Activated CD8-positive, alpha-beta memory T cell treated with anti-CD3 and anti-CD28 coated beads for 36 hours (primary cell): Measurements from ENCODE around the gene PCBP4. TPM values are rescaled to one million over a fixed set of nuclear protein-coding genes. Genes with fewer than 3 reads are reported as not detected.

Experiments used
- CTCF ChIA-PET: fragments of 350-600 bp; sonication (Branson Sonifier 250); formaldehyde crosslinking; loops from one replicate; lab custom pipeline; 2021; ENCODE audit warnings: antibody characterized with exemption; lab: Charles Lee
- POLR2A ChIA-PET: fragments of 350-600 bp; sonication (Branson Sonifier 250); formaldehyde crosslinking; loops from one replicate; lab custom pipeline; 2021; ENCODE audit warnings: antibody characterized with exemption; lab: Charles Lee
- total RNA-seq, 2 experiments: library from RNA; stranded (reverse); gene quantifications; one replicate each; pipeline ENCODE4 v1.2.3, GENCODE V29; 2021

The PCBP4 gene
- total RNA-seq: 10 to 100 TPM; 10.4 to 10.9 TPM

DNA sequence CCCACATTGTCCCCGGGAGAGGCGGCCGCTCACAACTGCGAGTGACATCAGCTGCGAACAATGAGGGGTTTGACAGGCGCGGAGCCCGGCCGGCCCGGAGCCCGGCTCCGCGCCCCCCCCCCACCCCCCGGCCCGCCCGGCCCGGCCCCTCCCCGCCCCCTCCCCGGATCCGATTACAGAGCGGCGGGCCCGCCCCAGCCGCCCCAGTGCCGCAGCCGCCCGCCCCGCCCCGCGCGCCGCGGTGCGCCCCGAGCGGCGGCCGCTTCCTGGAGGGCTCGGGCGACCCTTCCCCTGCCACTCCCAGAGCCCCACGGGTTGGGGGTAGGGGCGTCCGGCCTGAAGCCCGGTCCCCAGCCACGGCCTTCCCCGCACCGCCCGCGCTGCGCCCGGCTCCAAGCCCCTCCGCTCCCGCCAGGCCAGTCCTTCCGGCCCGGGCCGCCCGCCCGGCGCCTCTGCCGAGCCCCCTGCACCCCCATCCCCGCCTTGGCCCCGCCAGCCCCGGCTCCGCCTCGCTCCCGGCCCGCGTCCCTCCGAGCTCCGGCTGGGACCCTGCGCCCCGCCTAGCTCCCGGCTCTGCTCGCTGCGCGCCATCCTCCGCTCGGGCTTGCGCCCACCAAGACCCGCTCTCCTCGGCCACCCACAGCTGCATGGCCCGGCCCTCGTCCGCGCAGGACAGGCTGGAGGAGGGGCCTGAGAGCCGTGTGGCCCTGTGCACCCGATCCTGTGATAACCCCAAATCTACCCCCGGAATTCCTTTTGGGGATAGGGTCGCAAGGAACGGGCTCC is at the start of gene PCBP4:
Gene PCBP4 (minus strand): TSS at position 71 of the 786 bp plus-strand sequence. CDS start 6,214 bp downstream, outside the sequence.
- ChIA-PET POLR2A (interaction anchor here (0.9 to 1.4 kb wide), 2 partner anchors 14 to 26 kb away, joined by 3 to 4 read pairs; partner anchors contain the start of genes PARP3 and RRP9), CTCF (interaction anchor here (0.6 to 4.4 kb wide), 3 partner anchors 26 to 1459 kb away, joined by 3 to 15 read pairs (median 5); partner anchors contain the start of genes PARP3, POC1A and RRP9)

DNA sequence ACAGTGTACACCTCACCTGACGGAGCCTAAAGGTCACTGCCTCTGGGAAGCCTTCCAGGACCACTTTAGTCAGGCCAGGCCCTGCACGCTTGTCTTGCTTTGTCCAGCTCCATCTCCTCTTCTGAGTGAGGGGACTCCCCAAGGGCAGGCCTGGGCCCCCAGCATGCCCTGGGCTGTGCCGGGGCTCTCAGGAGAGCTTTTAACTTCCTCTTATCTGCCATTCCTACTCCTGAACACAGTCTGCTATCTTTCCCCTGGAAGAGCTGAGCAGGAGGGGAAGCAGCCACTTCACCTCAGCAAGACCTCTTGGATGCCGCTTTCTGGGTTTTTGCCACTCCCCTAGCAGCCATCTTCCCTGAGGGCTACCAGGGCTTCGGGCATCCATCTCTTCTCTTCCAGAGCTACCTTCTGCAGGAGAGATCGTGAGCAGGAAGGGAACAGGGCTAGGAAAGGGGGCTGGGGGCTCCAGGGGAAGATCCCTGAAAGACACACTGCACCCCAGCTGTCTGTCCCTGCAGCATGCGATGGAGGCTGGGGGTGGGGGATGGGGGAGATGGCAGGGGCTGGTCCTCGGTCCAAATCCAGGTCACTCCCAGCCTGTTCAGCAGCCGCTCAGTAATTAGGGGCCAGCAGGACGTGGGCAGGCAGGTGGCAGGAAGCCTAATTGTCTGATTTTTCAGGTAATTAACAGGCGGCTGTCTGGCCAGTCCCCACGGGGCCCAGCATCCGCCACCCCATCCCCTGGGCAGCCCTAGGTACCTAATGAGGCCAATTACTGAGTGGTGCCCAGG is 48.4 kb upstream of the PCBP4 start:
- ChIA-PET POLR2A (no interaction called here), CTCF (no interaction called here)

DNA sequence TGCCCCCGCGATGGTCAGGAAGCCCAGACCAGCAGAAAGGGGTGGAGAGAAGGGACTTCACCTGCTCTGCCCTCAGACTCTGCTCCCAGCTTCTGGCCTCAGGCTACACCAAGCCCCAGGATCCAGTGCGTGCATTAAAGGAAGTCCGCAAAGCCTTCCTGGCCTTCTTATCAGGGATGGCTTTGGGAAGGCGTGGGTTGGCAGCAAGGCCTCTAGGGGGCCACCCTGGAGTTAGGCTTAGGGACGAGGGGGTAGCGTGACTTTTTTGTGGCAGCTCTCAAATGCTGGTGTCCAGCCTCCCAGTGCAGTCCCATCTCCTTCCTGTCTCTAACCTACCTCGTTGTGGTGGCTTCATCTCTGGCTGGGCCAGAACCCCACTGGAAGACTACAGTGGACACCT is 47.4 kb upstream of the PCBP4 start:
- POLR2A ChIA-PET: no interaction called here
- CTCF ChIA-PET: no interaction called here

DNA sequence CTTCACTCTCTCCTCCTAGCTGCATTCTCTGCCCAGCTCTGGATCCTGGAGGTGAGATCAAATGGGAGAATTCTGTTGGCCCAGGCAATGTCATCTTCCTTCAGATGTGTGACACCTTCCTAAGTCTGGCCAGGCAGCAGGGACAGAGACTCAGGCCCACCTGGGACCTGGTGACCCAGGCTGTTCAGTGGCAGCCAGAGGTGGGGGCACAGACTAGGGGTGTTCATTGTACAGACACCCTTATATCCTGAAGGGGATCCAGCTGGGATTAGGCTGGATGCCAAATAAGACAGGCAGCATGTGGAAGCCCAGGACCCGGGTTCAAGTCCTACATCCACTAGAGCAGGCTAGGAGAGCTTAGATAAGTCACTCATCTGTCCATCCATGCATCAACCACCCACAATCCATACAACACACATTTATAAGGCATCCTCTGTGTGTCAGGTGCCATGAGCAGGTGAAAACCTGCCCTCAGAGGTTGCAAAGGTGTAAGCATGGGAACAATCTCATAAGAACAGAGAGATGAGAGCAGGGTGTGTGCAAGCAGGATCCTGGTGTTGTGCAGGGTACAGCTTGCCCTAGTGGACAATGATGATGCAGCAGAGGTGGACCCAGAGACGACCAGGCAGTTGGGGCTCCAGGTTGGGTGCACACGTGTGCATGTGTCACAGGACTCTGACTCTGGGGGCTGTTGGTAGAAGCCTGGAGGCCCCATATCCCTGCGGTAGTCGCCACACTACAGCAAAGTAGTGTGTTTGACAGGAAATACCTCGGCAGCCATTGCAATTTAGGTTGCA is 46.7 kb upstream of the PCBP4 start:
- ChIA-PET POLR2A (no interaction called here), CTCF (no interaction called here)

DNA sequence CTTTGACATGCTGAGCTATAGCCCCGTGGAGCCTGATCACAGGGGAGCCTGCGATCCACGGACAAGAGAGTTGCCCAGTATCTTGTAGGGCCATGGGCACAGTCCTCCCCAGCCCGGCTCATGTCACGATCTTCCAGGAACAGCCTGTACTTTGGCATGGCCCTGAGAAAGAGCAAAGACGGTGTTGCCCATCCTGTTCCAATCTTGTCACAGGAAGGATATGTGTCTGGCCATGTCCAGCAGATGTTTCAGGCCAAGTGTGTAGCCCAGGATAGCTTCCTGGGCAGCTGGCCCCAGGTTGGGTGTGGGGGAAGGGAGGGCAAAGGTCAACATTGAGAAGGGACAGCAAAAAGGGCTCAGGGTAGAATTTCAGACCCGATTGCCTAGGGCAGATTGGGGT is 45.4 kb upstream of the PCBP4 start:
- ChIA-PET CTCF (interaction anchor here (1.9 kb wide), 1 partner anchor 11 kb away, joined by 7 read pairs; no protein-coding TSS in a partner anchor), POLR2A (no interaction called here)

DNA sequence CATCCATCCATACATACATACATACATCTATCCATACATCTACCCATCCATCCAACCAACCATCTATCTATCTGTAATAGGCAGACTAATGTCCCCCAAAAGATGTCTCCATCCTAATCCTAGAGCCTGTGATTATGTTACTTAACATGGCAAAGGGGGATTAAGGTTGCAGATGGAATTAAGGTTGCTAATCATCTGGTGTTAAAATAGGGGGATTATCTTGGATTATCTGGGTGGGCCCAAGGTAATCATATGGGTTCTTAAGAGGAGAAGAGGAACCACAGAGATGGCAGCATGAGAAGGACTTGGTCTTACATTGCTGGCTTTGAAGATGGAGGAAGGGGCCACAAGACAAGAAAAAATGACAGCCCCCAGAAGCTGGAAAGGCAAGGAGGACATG is 43.2 kb upstream of the PCBP4 start:
- ChIA-PET POLR2A (no interaction called here), CTCF (no interaction called here)

DNA sequence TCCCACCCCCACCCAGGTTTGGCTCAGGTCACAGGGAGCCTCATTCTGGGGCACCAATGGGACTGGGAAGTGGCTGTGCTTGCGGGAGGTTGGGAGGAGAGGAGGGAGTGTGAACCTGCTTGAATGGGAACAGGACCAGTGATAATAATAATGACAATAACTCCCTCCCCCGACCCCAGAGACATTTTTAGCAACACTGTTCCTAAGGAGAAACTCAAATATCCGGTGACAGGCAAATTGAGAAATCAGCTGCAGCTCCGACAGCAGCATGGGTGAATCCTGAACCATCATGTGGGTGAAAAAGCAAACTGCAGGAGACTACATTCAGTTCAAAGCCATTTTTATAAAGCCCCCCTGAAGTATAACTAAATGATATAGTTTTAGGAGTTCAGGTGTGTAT is 40.0 kb upstream of the PCBP4 start:
- CTCF ChIA-PET: interaction anchor here (0.6 kb wide), 1 partner anchor 124 kb away, joined by 7 read pairs; no protein-coding TSS in a partner anchor

DNA sequence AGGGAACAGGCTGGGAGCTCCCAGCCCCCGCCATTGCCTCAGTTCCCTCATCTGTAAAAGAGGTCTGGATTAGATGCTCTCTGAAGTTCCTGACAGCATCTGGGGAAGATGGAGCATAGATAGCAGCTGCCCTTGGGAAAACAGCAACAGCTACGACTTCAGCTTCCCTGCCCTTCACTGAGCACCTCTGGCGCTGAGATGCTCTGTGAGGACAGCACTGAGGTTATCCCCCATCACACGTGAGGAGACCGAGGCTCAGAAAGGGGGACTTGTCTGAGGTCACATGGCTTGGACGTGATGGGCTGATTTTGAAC is 39.5 kb upstream of the PCBP4 start:
- ChIA-PET CTCF (no interaction called here), POLR2A (no interaction called here)

More for the DNA sequence above, 40.0 kb upstream of the PCBP4 start:
- POLR2A ChIA-PET: no interaction called here

DNA sequence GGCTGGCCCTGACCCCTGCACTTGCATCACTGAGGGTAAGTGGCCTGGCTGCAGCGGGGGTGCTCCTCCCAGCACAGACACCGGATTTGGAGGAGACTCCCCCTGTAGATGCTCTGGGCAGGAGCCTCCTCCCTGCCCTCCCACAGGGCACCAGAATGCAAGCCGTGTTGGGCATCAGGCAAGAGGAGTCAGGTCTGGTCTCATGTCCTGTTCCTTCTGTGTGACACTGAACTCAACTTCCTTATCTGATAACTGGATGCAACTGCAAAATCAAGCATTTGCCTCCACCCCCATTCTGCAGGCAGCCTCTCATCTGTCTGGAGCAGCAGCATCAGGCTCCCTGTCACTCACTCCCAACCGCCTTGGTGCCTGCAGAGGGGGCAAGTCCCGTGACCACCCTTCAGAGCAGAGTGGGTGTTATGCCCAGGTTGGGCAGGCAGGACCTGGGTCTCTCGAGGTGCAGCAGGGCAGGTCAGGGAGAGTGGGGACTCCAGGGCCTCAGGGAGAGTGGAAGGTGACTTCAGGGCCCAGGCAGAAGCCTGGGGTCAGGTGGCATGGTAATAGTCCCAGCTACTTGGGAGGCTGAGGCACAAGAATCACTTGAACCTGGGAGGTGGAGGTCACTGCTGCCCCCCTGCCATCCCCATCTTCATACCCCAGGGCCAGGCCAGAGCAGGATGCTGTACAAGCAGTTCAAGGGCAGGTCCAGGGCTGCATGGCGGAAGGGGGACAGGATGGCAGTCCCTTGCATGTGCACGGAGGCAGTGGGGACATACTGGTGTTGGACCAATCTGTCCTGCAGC is 39.0 kb upstream of the PCBP4 start:
- ChIA-PET CTCF (no interaction called here), POLR2A (no interaction called here)

DNA sequence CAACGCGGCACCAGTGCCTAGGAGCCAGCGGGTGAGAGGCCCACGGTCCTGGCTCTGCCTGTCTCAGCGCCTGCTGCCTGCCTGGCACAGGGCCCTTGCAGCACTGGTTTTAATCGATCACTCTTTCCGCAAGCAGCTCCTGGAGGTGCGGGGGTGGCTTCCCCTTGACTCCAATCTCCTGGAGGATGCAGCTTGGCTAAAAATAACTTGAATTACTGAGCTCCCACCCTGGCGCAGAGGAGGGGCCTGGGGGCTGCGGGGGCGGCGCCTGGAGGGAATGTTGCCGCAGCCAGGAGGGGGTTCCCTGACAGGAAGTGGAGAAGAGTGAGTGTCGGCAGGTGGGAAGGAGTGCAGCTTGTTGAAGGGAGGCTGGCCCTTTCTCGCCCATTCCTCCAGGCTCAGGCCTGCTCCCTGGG is 38.3 kb upstream of the PCBP4 start:
- ChIA-PET CTCF (no interaction called here), POLR2A (no interaction called here)

DNA sequence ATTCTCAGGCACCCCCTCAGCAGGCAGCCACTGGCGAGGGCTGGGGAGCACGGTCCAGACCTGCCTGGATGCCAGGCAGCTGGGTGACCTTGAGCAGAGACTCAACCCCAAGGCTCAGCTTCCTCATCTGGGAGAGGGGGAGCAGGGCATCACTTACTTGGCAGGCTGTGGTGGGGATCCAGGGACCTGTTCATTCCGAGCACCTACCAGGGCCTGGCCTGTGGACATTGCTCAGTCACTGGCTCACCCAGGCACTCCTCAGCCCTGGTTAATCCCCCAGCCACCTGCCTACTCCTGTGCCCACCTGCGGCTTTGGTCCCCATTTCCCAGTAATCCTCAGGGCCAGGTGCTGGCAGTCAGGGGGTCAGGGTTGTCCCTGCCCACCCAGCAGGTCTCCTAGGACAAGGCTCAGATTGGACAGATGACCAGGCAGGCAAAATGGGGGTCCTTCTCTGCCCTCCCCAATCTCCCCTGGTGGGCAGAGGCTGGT is 37.7 kb upstream of the PCBP4 start:
- POLR2A ChIA-PET: no interaction called here
- CTCF ChIA-PET: interaction anchor here (1.7 to 5.3 kb wide), 2 partner anchors 118 to 141 kb away, joined by 8 to 41 read pairs; no protein-coding TSS in a partner anchor

DNA sequence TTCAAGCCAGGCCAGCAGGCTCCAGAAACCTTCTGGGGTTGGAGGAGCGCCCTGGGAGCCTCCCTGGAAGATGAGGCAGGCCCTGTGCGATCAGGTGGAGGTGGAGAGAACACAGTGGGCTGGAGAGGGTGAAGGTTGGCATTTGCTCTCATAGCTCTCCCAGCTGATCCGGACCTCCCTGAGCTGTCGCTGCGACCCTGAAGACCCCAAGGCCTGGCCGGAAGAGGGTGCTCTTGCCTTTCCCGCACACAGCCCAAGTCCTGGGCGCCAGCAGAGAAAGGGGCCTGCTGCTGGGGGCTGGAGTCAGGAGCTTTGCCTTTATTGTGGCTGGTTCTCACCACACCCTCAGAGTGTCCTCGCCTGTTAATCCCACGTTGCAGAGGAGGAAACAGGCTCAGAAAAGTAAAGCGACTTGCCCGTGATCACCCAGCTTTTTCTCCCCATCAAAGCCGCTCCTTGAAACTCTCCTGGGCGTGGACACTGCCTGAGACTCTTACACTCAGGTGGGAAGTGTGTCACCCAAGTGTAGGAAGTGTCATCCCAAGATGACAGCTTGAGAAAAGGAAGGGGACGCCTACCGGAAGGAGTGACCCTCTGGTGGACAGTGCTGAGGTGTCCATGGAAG is 37.0 kb upstream of the PCBP4 start:
- ChIA-PET POLR2A (interaction anchor here (0.6 kb wide), 1 partner anchor 37 kb away, joined by 4 read pairs; no protein-coding TSS in a partner anchor), CTCF (interaction anchor here (1.1 to 5.3 kb wide), 3 partner anchors 49 to 142 kb away, joined by 5 to 41 read pairs (median 8); no protein-coding TSS in a partner anchor)

DNA sequence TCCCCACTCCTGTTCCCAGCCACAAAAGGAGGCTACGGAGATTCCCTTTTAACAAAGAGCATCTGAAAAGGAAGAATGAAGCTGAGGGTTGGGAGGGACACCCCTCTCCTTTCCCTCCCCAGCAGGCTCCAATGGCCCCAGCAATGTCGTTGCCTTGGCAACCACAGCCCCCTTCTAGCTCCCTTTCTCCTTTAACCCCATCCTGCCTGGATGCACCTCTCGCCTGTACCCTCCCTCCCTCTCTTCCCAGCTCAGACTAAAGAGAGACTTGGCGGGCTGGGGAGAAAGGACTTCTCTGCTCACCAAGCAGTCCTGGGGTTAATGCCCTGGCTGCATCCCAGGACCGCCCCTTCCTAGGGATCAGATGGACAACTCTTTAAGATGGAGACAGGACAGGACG is 35.5 kb upstream of the PCBP4 start:
- ChIA-PET POLR2A (no interaction called here), CTCF (interaction anchor here (1.0 to 5.3 kb wide), 9 partner anchors 39 to 179 kb away, joined by 3 to 42 read pairs (median 4); partner anchors contain the start of genes PARP3 and RRP9)

DNA sequence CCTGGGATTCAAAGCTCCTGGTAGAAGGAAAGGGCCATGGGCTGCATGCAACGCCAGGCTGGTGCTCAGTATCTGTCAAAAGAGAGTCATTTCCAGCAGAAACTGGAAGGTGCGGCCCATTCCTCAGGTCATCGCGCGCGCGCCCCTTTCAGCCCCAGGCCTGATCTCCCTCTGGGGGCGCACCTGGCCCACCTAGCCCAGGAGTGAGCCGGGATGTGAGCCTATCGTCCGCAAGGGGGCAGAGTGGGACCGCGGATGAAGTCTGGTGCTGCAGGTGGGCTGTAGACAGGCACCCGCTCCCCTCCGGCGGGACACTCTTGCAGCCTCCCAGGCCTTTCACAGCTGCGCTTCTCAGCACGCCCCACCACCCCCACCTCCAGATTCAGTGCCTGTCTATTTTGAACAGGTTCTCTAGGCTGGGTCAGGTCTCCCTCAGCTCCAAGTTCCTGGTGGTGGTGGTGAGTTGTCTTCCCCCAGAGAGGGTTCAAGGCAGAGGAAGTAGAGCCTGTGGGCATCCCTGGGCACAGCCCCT is 34.3 kb upstream of the PCBP4 start:
- POLR2A ChIA-PET: interaction anchor here (0.6 kb wide), 1 partner anchor 130 kb away, joined by 3 read pairs; no protein-coding TSS in a partner anchor
- CTCF ChIA-PET: interaction anchor here (0.6 to 5.3 kb wide), 28 partner anchors 11 to 362 kb away, joined by 3 to 42 read pairs (median 4); partner anchors contain the start of genes ABHD14B, ACY1, DUSP7 and PARP3

DNA sequence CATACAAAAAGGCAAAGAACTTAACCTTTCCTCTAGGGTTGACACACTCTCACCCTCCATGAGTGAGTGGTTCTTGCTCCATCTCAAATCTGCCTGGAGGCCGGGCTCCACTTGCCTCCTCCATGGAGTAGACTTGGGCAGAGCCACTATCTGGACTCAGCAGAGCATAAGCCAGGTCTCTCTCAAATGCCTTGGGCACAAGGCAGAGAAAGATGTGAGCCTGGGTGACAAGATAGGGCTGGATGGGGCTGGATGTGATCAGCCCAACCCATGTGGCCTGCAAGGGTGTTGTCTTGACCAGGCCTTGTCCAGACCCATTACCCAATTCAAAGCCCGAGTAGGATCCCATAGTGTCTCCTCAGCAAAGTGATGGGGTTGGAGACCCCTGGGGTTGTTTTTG is 32.6 kb upstream of the PCBP4 start:
- POLR2A ChIA-PET: no interaction called here

DNA sequence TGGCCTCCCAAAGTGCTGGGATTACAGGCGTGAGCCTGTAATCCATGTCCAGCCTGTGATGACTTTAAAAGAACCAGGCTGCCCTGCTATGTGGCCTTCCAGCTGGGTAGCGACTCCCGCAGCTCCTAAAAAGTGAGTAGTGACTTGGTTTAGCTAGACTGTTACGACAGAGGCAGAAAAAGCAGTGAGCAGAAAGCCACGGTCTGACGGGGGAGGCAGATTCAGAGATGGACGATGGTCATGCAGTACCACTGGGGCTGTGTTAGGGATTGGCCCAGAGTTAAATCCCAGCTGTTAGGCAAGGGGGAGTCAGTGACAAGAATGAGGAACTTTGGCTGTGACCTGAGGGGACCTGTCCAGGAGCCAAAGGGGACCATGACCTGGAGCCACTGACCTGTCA is 31.5 kb upstream of the PCBP4 start:
- CTCF ChIA-PET: interaction anchor here (0.9 to 1.4 kb wide), 3 partner anchors 55 to 144 kb away, joined by 3 to 5 read pairs (median 3); no protein-coding TSS in a partner anchor

More for the DNA sequence above, 32.6 kb upstream of the PCBP4 start:
- CTCF ChIA-PET: interaction anchor here (2.7 to 5.3 kb wide), 3 partner anchors 54 to 146 kb away, joined by 25 to 42 read pairs (median 41); partner anchors contain the start of gene DUSP7

More for the DNA sequence above, 31.5 kb upstream of the PCBP4 start:
- POLR2A ChIA-PET: interaction anchor here (0.6 kb wide), 1 partner anchor 25 kb away, joined by 3 read pairs; the partner anchor contains the start of gene ABHD14B
